ENCODE results near the gene ARSG.

- TF ChIP-seq CTCF (IDR thresholded peaks at IDR 0.05; ENCODE audit: insufficient read depth, low read length, poor library complexity, severe bottlenecking) (no peak), EZH2phosphoT487 (conservative IDR thresholded peaks at IDR 0.05; ENCODE audit: low read length) (no peak)
Observed at GRCh38 chr17:68429881-68430280, 138.6 kb downstream of the ARSG start.

Measured in SU-DHL-6 (cell line).